ENCODE data around the gene APOA1.

The APOA1 gene

GRCh38 chr11:116813170-116813569 is 24.3 kb downstream of the APOA1 start:
- Mint-ChIP-seq H3K4me1 (no peaks in the 10 kb centered on the region), H3K36me3 (ENCODE audit: low read depth) (no peaks in the 10 kb centered on the region), H3K27ac (no peak overlapping the region), H3K4me3 (no peak overlapping the region), H3K27me3 (ENCODE audit: low read depth, poor library complexity) (peaks cover 3% of the 10 kb centered on the region), H3K9me3 (no peaks in the 10 kb centered on the region)
- no peak for DNase-seq
- no peak for TF ChIP-seq CTCF (IDR thresholded peaks at IDR 0.05)

GRCh38 chr11:116812109-116812508 is 25.3 kb downstream of the APOA1 start:
- Mint-ChIP-seq H3K27ac (no peak overlapping the region), H3K27me3 (ENCODE audit: low read depth, poor library complexity) (peaks cover 6% of the 10 kb centered on the region), H3K4me1 (no peaks in the 10 kb centered on the region), H3K4me3 (no peak overlapping the region), H3K36me3 (ENCODE audit: low read depth) (no peaks in the 10 kb centered on the region), H3K9me3 (no peaks in the 10 kb centered on the region)
- no peak for TF ChIP-seq CTCF (IDR thresholded peaks at IDR 0.05)
- no peak for DNase-seq

GRCh38 chr11:116811194-116811593 is 26.2 kb downstream of the APOA1 start:
- peaks cover 6% of the 10 kb centered on the region for H3K27me3 Mint-ChIP-seq (ENCODE audit: low read depth, poor library complexity)
- H3K27ac Mint-ChIP-seq = no peak overlapping the region
- TF ChIP-seq CTCF (IDR thresholded peaks at IDR 0.05) = no peak
- no peak for DNase-seq
- no peaks in the 10 kb centered on the region for H3K4me1 Mint-ChIP-seq
- H3K36me3 Mint-ChIP-seq (ENCODE audit: low read depth) = no peaks in the 10 kb centered on the region
- no peaks in the 10 kb centered on the region for H3K9me3 Mint-ChIP-seq
- no peak overlapping the region for H3K4me3 Mint-ChIP-seq

- no peak for TF ChIP-seq CTCF (IDR thresholded peaks at IDR 0.05)
- H3K27ac Mint-ChIP-seq = no peak overlapping the region
- H3K36me3 Mint-ChIP-seq (ENCODE audit: low read depth) = no peaks in the 10 kb centered on the region
- DNase-seq = no peak
- no peak overlapping the region for H3K4me3 Mint-ChIP-seq
- H3K4me1 Mint-ChIP-seq = no peaks in the 10 kb centered on the region
- no peaks in the 10 kb centered on the region for H3K9me3 Mint-ChIP-seq
- peaks cover 14% of the 10 kb centered on the region for H3K27me3 Mint-ChIP-seq (ENCODE audit: low read depth, poor library complexity)
These were observed 28.9 kb downstream of the APOA1 start for GRCh38 chr11:116808262-116809175.

GRCh38 chr11:116807601-116808261 is 29.7 kb downstream of the APOA1 start:
- Mint-ChIP-seq H3K4me3 (no peak overlapping the region), H3K9me3 (no peaks in the 10 kb centered on the region), H3K4me1 (no peaks in the 10 kb centered on the region), H3K27ac (no peak overlapping the region), H3K27me3 (ENCODE audit: low read depth, poor library complexity) (peaks cover 20% of the 10 kb centered on the region), H3K36me3 (ENCODE audit: low read depth) (no peaks in the 10 kb centered on the region)
- no peak for TF ChIP-seq CTCF (IDR thresholded peaks at IDR 0.05)
- DNase-seq = no peak

Measured in nephron progenitor cell (in vitro differentiated cells).